ENCODE measurements around the gene PARK7.

Gene PARK7

GRCh38 chr1:7985851-7986612 is 24.5 kb downstream of the PARK7 start:
- DNase-seq, result no peak

- no peak for DNase-seq
These were observed 26.0 kb downstream of the PARK7 start for GRCh38 chr1:7987528-7987927.

- no peak for DNase-seq
These were observed 27.1 kb downstream of the PARK7 start for GRCh38 chr1:7988576-7988975.

GRCh38 chr1:7989762-7990428 is 28.4 kb downstream of the PARK7 start:
- no peak for DNase-seq

- DNase-seq, result no peak
These were observed 30.3 kb downstream of the PARK7 start for GRCh38 chr1:7991504-7992440.

GRCh38 chr1:7992885-7993284 is 31.4 kb downstream of the PARK7 start:
- no peak for DNase-seq

- no peak for DNase-seq
These were observed 32.3 kb downstream of the PARK7 start for GRCh38 chr1:7993593-7994479.

- DNase-seq, result no peak
These were observed 33.3 kb downstream of the PARK7 start for GRCh38 chr1:7994827-7995226.

GRCh38 chr1:7995437-7995836 is 33.9 kb downstream of the PARK7 start:
- DNase-seq, result no peak

- no peak for DNase-seq
These were observed 40.9 kb downstream of the PARK7 start for GRCh38 chr1:8002329-8002910.

- no peak for DNase-seq
These were observed 41.4 kb downstream of the PARK7 start for GRCh38 chr1:8002921-8003320.

- DNase-seq, result no peak
These were observed 42.1 kb downstream of the PARK7 start for GRCh38 chr1:8003438-8004112.

GRCh38 chr1:8004113-8004802 is 42.7 kb downstream of the PARK7 start:
- DNase-seq, result no peak

- DNase-seq, result peak; percentile 97
These were observed 43.5 kb downstream of the PARK7 start for GRCh38 chr1:8004803-8005573.

GRCh38 chr1:8006037-8006963 is 44.8 kb downstream of the PARK7 start:
- DNase-seq, result peak; percentile 100

- no peak for DNase-seq
These were observed 47.8 kb downstream of the PARK7 start for GRCh38 chr1:8009043-8010002.

- DNase-seq, result no peak
These were observed 48.7 kb downstream of the PARK7 start for GRCh38 chr1:8010080-8010664.
